ENCODE data around the gene ST7. TPM values are rescaled to one million over a fixed set of nuclear protein-coding genes. Genes with fewer than 3 reads are reported as not detected.

ST7 gene
- total RNA-seq, 2 experiments from 2014 or later, result 5.7 to 6.2 TPM

DNA sequence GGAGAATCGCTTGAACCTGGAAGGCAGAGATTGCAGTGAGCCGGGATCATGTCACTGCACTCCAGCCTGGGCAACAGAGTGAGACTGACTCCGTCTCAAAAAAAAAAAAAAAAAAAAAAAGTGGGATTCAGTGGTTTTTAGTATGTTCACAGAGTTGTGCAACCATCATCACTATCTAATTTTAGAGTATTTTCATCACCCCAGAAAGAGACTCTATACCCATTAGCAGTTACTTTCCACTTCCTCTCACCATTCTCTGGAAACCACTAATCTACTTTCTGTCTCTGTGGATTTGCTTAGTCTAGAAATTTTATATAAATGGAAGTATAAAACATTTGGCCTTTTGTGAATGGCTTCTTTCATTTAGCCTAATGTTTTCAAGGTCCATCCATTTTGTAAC lies 113.4 kb downstream of the ST7 start:
- Mint-ChIP-seq H3K4me3 (no peak overlapping the region), H3K36me3 (no peaks in the 10 kb centered on the region), H3K9me3 (no peaks in the 10 kb centered on the region), H3K4me1 (ENCODE audit: low read depth) (peaks cover 7% of the 10 kb centered on the region), H3K27me3 (no peaks in the 10 kb centered on the region), H3K27ac (no peak overlapping the region)
- intact Hi-C loops (cut with micrococcal nuclease), result no loop called here
- POLR2A ChIA-PET, result no interaction called here
- DNase-seq, result no peak
- CTCF ChIA-PET, result no interaction called here

DNA sequence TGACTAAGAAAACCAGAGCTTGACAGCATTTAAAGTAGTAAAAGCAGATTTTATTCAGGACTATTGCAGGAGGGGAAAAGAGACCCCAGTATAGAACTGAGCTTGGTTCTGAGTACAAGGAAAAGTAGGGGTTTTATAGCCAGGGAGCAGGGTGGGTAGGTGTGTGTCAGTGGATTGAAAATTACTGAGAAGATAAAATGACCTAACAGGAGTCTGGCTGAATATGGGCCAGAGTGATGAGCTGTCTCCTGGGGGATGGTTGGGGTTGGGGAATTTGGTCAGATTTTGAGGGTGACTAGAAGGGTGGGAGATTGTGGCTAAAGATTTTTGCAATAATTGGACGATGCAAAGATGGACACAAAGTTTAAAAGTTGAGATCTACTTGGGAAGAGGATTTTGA lies 114.0 kb downstream of the ST7 start:
- POLR2A ChIA-PET, result interaction anchor here (1.0 kb wide), 1 partner anchor 146 kb away, joined by 3 read pairs; no protein-coding TSS in a partner anchor
- no peak overlapping the region for H3K27ac Mint-ChIP-seq
- CTCF ChIA-PET, result no interaction called here
- H3K4me3 Mint-ChIP-seq, result no peak overlapping the region
- intact Hi-C loops (cut with micrococcal nuclease), result no loop called here
- no peaks in the 10 kb centered on the region for H3K36me3 Mint-ChIP-seq
- H3K9me3 Mint-ChIP-seq, result no peaks in the 10 kb centered on the region
- H3K4me1 Mint-ChIP-seq (ENCODE audit: low read depth), result peaks cover 7% of the 10 kb centered on the region
- no peak for DNase-seq
- H3K27me3 Mint-ChIP-seq, result no peaks in the 10 kb centered on the region

DNA sequence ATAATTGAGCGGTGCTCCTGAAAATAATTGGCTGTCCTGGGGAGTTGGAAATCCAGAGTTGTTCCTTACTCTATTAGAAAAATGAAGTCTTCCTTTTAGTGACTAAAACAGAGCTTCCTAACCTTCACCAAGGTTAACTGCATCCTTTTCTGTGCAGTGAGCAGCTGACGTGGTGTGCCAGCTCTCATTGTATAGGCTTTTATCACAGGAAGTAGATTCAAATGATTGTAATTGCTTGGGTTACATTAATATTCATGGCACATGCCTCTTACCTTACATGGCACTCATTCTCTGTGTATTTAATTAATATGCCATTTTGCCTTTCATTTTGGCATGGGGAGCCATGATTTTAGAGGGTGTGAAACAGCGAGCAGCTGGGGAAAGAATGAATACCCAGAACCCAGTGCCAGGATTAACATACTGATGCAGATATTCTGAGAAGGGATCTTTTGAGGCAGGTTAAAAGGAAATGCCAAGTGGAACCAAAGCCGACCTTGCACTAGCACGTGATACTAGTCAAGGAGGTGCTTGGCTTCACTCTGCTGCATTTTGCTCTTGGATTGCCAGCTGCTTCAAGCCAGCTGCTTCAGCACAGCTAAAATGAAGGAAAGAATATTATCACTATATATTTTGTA lies 115.3 kb downstream of the ST7 start:
- Mint-ChIP-seq H3K4me3 (no peak overlapping the region), H3K4me1 (ENCODE audit: low read depth) (peaks cover 7% of the 10 kb centered on the region), H3K36me3 (no peaks in the 10 kb centered on the region), H3K9me3 (no peaks in the 10 kb centered on the region), H3K27me3 (no peaks in the 10 kb centered on the region), H3K27ac (no peak overlapping the region)
- intact Hi-C loops (cut with micrococcal nuclease), result no loop called here
- ChIA-PET POLR2A (no interaction called here), CTCF (no interaction called here)
- DNase-seq, result no peak

DNA sequence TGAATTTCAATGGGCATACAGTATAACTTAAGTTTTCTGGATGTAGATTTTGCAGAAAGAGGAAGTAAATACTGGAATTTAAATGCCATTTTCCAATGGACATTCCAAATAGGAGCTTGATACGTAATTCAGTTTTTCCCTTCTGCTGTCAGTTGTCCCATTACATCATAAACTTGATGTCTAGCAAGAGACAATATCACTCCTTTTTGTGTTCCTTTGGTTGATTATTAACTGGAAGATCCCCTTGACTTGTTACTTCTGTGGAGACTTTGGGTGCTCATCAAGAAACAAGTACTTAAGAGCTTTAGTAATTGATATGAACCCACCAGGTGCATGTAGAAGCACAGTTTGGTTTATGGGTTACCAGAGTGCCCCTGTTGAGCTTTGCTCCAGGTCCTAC lies 116.1 kb downstream of the ST7 start:
- ChIA-PET CTCF (no interaction called here), POLR2A (no interaction called here)
- H3K9me3 Mint-ChIP-seq, result no peaks in the 10 kb centered on the region
- H3K4me3 Mint-ChIP-seq, result no peak overlapping the region
- no peak overlapping the region for H3K27ac Mint-ChIP-seq
- H3K36me3 Mint-ChIP-seq, result no peaks in the 10 kb centered on the region
- H3K4me1 Mint-ChIP-seq (ENCODE audit: low read depth), result peaks cover 7% of the 10 kb centered on the region
- no peaks in the 10 kb centered on the region for H3K27me3 Mint-ChIP-seq
- intact Hi-C loops (cut with micrococcal nuclease), result no loop called here
- no peak for DNase-seq

DNA sequence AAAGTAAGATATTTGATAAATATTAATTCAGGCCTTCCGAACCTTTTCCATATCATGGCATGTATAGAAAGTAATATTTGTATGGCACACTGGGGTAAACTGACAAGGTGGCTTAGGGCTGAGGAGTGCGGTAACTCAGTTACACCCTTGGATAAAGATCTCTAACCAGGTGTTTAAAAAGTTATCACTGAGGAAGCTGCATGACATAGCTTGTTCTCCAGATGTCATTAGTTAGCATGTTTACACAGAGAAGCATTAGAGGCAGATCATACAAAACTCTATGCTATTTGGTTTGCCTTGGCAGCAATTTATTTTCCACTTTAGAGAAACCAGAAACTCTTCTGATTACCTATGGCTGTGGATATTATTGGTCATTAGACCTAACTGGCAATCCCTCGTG lies 118.2 kb downstream of the ST7 start:
- CTCF ChIA-PET, result no interaction called here
- peaks cover 7% of the 10 kb centered on the region for H3K9me3 Mint-ChIP-seq

DNA sequence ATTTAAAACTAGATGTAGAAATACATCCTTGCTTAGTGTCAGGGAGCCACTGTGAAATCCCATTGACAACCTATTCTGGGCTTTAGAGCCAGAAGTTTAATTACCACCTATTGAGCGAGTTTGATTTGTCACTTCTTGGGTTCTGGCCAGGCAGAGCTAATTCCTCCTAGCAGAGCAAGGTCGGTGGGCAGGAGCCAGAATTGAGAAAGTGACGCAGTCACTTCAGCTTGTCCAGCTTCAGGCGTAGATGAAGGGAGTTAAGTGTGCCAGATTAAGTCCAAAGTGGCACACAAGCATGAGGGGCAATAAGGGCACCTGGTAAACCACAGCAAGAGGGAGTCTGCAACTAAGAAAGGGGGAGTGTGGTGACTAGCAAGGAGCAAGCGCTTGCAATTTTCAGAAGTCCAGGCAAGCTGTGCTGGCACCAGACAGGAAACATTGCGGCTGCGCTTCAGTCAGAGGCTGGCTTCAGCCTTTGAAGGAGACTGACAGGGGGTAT lies 119.4 kb downstream of the ST7 start:
- peaks cover 12% of the 10 kb centered on the region for H3K9me3 Mint-ChIP-seq
- CTCF ChIA-PET, result no interaction called here
- H3K27me3 Mint-ChIP-seq, result no peaks in the 10 kb centered on the region
- no peak for DNase-seq
- H3K36me3 Mint-ChIP-seq, result peaks cover 4% of the 10 kb centered on the region
- H3K4me3 Mint-ChIP-seq, result no peak overlapping the region
- intact Hi-C loops (cut with micrococcal nuclease), result no loop called here
- H3K4me1 Mint-ChIP-seq (ENCODE audit: low read depth), result peaks cover 7% of the 10 kb centered on the region
- POLR2A ChIA-PET, result no interaction called here
- H3K27ac Mint-ChIP-seq, result no peak overlapping the region

More for the DNA sequence above, 118.2 kb downstream of the ST7 start:
- H3K4me1 Mint-ChIP-seq (ENCODE audit: low read depth), result peaks cover 7% of the 10 kb centered on the region
- POLR2A ChIA-PET, result no interaction called here
- H3K27ac Mint-ChIP-seq, result no peak overlapping the region
- no peak for DNase-seq
- H3K36me3 Mint-ChIP-seq, result peaks cover 4% of the 10 kb centered on the region
- no peaks in the 10 kb centered on the region for H3K27me3 Mint-ChIP-seq
- H3K4me3 Mint-ChIP-seq, result no peak overlapping the region
- intact Hi-C loops (cut with micrococcal nuclease), result no loop called here

DNA sequence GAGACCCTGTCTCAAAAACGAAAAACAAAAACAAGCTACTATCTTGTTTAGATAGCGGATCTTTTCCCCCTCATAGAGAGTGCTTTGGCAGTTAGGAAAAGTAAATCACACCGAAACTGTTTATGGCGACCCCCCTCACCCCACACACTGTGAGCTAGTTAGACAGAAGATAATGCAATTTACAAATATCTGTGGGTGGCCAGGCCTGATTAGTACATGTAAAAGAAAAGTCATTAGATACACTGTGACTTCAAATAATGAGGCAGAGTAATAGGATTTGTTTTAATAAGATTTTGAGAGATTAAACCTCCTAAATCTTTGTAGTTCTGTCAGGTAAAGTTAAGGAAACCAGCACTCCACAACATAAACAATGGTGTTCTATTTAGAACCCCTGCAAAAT lies 121.1 kb downstream of the ST7 start:
- Mint-ChIP-seq H3K36me3 (peaks cover 4% of the 10 kb centered on the region), H3K27me3 (no peaks in the 10 kb centered on the region), H3K4me1 (ENCODE audit: low read depth) (no peaks in the 10 kb centered on the region), H3K4me3 (no peak overlapping the region), H3K27ac (no peak overlapping the region), H3K9me3 (peaks cover 12% of the 10 kb centered on the region)
- intact Hi-C loops (cut with micrococcal nuclease), result no loop called here
- CTCF ChIA-PET, result no interaction called here
- POLR2A ChIA-PET, result no interaction called here
- no peak for DNase-seq

DNA sequence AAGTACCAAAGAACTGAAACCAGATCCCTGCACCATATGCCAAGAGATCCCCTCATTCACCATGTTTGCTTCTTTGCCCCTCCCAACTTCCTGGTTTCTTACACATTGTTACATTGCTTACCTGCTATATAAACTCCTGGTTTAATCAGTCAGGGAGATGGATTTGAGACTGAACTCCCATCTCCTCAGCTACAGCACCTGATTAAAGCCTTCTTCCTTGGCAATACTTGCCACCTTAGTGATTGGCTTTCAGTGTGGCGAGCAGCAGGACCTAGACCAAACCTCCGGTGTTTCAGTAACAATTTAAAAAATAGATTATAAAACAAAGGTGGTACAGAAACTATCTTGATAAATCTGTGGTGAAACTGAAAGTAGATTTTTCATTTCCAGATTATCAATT lies 122.6 kb downstream of the ST7 start:
- ChIA-PET CTCF (interaction anchor here (0.8 kb wide), 1 partner anchor 88 kb away, joined by 3 read pairs; no protein-coding TSS in a partner anchor), POLR2A (no interaction called here)
- Mint-ChIP-seq H3K9me3 (peaks cover 12% of the 10 kb centered on the region), H3K36me3 (peaks cover 4% of the 10 kb centered on the region), H3K4me3 (no peak overlapping the region), H3K27me3 (no peaks in the 10 kb centered on the region), H3K27ac (no peak overlapping the region), H3K4me1 (ENCODE audit: low read depth) (no peaks in the 10 kb centered on the region)
- intact Hi-C loops (cut with micrococcal nuclease), result no loop called here
- no peak for DNase-seq

DNA sequence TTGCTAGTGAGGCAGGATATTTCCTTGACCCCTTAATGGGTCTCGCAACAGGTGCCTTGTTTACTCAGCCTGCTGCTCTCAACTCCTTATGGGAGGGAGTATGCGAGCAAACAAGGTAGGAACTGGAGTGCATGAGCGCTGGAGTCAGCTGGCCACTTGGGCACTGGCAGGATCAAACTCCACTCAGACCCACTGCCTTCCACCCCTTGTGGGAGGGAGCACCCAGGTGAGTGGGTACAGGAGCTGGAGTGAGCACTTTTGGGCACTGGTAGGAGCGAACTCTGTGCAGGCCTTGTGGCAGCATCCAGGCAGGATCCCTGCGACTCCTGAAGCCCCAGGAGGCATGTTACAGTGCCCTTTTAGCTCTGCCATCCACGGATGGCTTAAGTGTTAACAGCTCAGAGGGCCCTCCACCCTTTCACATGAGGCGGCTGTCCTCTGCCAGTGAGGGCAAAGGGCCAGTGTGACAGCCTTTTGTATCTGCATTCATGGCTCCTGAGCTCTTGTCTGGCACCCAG lies 123.2 kb downstream of the ST7 start:
- ChIA-PET POLR2A (no interaction called here), CTCF (interaction anchor here (0.7 to 0.8 kb wide), 2 partner anchors 88 to 316 kb away, joined by 3 read pairs; no protein-coding TSS in a partner anchor)
- Mint-ChIP-seq H3K9me3 (peaks cover 12% of the 10 kb centered on the region), H3K4me1 (ENCODE audit: low read depth) (no peaks in the 10 kb centered on the region), H3K4me3 (no peak overlapping the region), H3K36me3 (peaks cover 4% of the 10 kb centered on the region), H3K27me3 (no peaks in the 10 kb centered on the region), H3K27ac (no peak overlapping the region)
- intact Hi-C loops (cut with micrococcal nuclease), result no loop called here
- no peak for DNase-seq

DNA sequence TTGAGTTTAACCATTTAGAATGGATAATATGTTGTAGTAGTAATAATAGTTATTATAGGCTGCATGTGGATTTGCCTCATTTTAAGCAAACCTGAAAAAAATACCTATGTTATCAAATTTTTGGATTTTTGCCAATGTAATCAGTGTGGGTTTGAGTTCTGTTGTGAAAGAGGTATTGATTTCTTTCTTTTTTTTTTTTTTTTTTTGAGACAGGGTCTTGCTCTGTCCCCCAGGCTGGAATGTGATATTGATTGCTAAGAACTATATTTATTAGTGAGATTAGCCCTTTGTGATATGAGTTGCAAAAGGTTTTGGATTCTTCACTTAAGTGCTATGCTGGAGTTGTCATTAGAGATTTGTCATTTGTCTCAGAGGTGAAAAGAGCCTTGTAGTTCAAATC lies 124.4 kb downstream of the ST7 start:
- H3K27me3 Mint-ChIP-seq, result no peaks in the 10 kb centered on the region
- no peak overlapping the region for H3K4me3 Mint-ChIP-seq
- no peak overlapping the region for H3K27ac Mint-ChIP-seq
- H3K4me1 Mint-ChIP-seq (ENCODE audit: low read depth), result no peaks in the 10 kb centered on the region
- H3K36me3 Mint-ChIP-seq, result peaks cover 4% of the 10 kb centered on the region
- intact Hi-C loops (cut with micrococcal nuclease), result no loop called here
- ChIA-PET CTCF (interaction anchor here (0.6 kb wide), 1 partner anchor 92 kb away, joined by 3 read pairs; no protein-coding TSS in a partner anchor), POLR2A (no interaction called here)
- DNase-seq, result no peak
- peaks cover 12% of the 10 kb centered on the region for H3K9me3 Mint-ChIP-seq

DNA sequence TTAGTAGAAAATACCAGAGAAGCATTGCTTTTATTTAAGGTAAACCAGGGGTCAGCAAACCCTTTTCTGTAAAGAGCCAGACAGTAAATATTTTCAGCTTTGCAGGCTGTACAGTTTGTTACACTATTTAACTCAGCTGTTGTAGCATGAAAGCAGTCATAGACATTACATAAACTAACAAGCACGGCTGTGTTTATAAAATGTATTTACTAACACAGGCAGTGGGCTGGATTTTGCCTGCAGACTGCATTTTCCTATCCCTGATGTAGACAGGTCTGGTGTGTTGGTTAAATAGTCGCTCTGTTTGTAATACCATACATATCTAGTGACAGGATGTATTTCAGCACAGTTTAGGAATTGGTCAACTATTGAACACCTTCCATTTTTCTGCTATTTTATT lies 129.3 kb downstream of the ST7 start:
- Mint-ChIP-seq H3K9me3 (no peaks in the 10 kb centered on the region), H3K27me3 (no peaks in the 10 kb centered on the region)
- CTCF ChIA-PET, result no interaction called here

DNA sequence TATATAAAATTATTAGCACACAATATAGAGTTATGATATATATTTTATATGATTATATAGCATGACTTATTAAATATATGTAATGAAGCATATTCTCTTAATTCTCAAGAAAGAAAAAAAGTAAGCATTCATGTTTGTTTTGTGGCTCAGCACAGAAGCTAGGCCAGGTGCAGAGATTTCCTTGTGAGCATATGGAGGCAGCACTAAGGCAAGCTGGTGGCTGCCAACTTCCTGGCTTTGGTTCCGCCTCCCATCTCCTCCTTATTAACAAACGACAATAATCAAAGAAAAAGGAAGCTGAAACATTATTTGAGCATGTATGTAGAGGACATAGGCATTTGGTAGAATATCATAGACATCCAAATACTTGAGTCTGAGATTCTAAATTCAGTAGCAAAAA lies 130.3 kb downstream of the ST7 start:
- peaks cover 18% of the 10 kb centered on the region for H3K4me1 Mint-ChIP-seq (ENCODE audit: low read depth)
- ChIA-PET CTCF (no interaction called here), POLR2A (no interaction called here)
- DNase-seq, result no peak
- no peak overlapping the region for H3K27ac Mint-ChIP-seq
- no peak overlapping the region for H3K4me3 Mint-ChIP-seq
- no peaks in the 10 kb centered on the region for H3K9me3 Mint-ChIP-seq
- intact Hi-C loops (cut with micrococcal nuclease), result no loop called here
- no peaks in the 10 kb centered on the region for H3K36me3 Mint-ChIP-seq
- no peaks in the 10 kb centered on the region for H3K27me3 Mint-ChIP-seq

More for the DNA sequence above, 129.3 kb downstream of the ST7 start:
- H3K27ac Mint-ChIP-seq, result no peak overlapping the region
- peaks cover 12% of the 10 kb centered on the region for H3K4me1 Mint-ChIP-seq (ENCODE audit: low read depth)
- POLR2A ChIA-PET, result no interaction called here
- no peak overlapping the region for H3K4me3 Mint-ChIP-seq
- intact Hi-C loops (cut with micrococcal nuclease), result no loop called here
- no peak for DNase-seq
- no peaks in the 10 kb centered on the region for H3K36me3 Mint-ChIP-seq

DNA sequence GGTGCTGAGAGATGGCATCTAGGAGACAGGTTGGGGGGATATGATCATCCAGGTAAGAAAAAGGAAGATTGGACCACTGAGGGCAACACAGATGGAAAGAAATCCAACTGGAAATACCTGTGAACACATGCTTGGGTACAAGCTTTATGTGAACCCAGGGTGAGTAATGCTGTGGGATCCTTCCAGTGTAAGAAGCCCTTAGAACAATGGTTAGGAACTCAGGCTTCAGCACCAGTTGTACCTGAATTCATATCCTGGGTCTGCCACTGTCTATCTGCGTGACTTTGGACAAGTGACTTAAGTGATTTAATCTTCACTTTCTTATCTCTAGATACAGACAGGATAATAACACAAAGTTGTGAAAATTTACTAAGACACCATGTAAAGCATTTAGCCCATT lies 131.0 kb downstream of the ST7 start:
- intact Hi-C loops (cut with micrococcal nuclease), result no loop called here
- no peaks in the 10 kb centered on the region for H3K9me3 Mint-ChIP-seq
- peaks cover 18% of the 10 kb centered on the region for H3K4me1 Mint-ChIP-seq (ENCODE audit: low read depth)
- H3K4me3 Mint-ChIP-seq, result no peak overlapping the region
- CTCF ChIA-PET, result no interaction called here
- no peaks in the 10 kb centered on the region for H3K36me3 Mint-ChIP-seq
- DNase-seq, result no peak
- H3K27me3 Mint-ChIP-seq, result no peaks in the 10 kb centered on the region
- H3K27ac Mint-ChIP-seq, result no peak overlapping the region
- POLR2A ChIA-PET, result no interaction called here
